Spleen (tissue), 7 donors: Measurements from ENCODE around the gene DCBLD2.

Source experiments
- POLR2A ChIP-seq, 3 donors: fragments of 450-650 bp; IDR thresholded peaks; one replicate each; pipeline ENCODE4 v1.5.1; 2017; ENCODE audit warnings: antibody characterized with exemption in 3 of 3, mild to moderate bottlenecking in 1 of 3
- TF ChIP-seq, protein P1 (sequence below), 11 experiments: fragments of 200-600 bp in 7 of 11; fragments of 450-650 bp in 4 of 11; sonication (generic) in 4 of 11; IDR thresholded peaks in 8 of 11; conservative IDR thresholded peaks in 3 of 11; 1 replicate in 7 of 11; 2 replicates in 4 of 11; pipeline versions ENCODE4 v1.4.0 to v1.8.0; 2016 to 2021; ENCODE audit warnings: antibody characterized with exemption in 11 of 11, inconsistent platforms in 4 of 11, mild to moderate bottlenecking in 1 of 11
- donor health status: DM: no; HTN: no; CAD: no; lungs with moderate emphysema.
- donor health status: DM: no; HTN: no; CAD: no.
- donor health status: DM: no; HTN: no; CAD: no.

DNA sequence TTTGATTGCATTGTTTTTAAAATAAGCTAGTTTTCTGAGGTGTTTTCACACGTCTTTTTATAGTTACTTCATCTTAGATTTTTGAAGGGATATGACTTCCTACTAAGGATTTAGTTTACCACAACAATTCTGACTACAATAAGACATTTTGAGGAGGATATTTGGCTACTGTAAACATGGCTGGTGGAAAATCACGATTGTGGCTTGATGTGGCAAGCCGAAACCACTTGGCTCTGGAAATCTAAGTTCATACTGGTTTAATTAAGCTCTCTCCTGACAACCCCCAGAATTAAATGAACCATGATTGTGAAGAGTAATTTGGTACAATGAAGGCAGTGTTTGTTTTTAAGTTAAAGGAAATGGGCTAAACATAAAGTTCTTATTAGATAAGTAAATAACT is 107.5 kb downstream of the DCBLD2 start:
- no peak for TF ChIP-seq POLR2A (IDR thresholded peaks at IDR 0.05)
- TF ChIP-seq, protein P1, sequence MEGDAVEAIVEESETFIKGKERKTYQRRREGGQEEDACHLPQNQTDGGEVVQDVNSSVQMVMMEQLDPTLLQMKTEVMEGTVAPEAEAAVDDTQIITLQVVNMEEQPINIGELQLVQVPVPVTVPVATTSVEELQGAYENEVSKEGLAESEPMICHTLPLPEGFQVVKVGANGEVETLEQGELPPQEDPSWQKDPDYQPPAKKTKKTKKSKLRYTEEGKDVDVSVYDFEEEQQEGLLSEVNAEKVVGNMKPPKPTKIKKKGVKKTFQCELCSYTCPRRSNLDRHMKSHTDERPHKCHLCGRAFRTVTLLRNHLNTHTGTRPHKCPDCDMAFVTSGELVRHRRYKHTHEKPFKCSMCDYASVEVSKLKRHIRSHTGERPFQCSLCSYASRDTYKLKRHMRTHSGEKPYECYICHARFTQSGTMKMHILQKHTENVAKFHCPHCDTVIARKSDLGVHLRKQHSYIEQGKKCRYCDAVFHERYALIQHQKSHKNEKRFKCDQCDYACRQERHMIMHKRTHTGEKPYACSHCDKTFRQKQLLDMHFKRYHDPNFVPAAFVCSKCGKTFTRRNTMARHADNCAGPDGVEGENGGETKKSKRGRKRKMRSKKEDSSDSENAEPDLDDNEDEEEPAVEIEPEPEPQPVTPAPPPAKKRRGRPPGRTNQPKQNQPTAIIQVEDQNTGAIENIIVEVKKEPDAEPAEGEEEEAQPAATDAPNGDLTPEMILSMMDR (IDR thresholded peaks at IDR 0.05 in 8 of 11, conservative IDR thresholded peaks at IDR 0.05 in 3 of 11): no peak
